NCI-H128 (cell line): ENCODE measurements around the gene MUC6.
"Not testable (repeated sequence)": the region's sequence is repeated elsewhere in the genome, so short reads cannot be mapped to it uniquely, and the experiment has no call there.

ENCODE experiments used
- DNase-seq: peaks from one replicate; lab custom pipeline; 2025; ENCODE audit not compliant: unreplicated experiment; lab: John Stamatoyannopoulos, UW

The MUC6 gene

GRCh38 chr11:1025410-1026162, 10.9 kb downstream of the MUC6 start:
- DNase-seq = no peak

GRCh38 chr11:1024597-1025409, 11.7 kb downstream of the MUC6 start:
- DNase-seq = no peak

GRCh38 chr11:1023811-1024596, 12.5 kb downstream of the MUC6 start:
- DNase-seq = no peak

- no peak for DNase-seq
Observed at GRCh38 chr11:1022908-1023810, 13.4 kb downstream of the MUC6 start.

- DNase-seq = no peak
Observed at GRCh38 chr11:1022411-1022810, 14.1 kb downstream of the MUC6 start.

- DNase-seq = no peak
Observed at GRCh38 chr11:1020211-1020905, 16.2 kb downstream of the MUC6 start.

- no peak for DNase-seq
Observed at GRCh38 chr11:1019321-1019910, 17.1 kb downstream of the MUC6 start.

GRCh38 chr11:1018091-1018490, 18.4 kb downstream of the MUC6 start:
- DNase-seq = no peak

GRCh38 chr11:1017269-1018005, 19.1 kb downstream of the MUC6 start:
- no peak for DNase-seq

GRCh38 chr11:1016610-1017126, 19.9 kb downstream of the MUC6 start:
- DNase-seq = not testable (repeated sequence)

GRCh38 chr11:1015826-1016545, 20.5 kb downstream of the MUC6 start:
- no peak for DNase-seq

- no peak for DNase-seq
Observed at GRCh38 chr11:1015064-1015463, 21.5 kb downstream of the MUC6 start.

- DNase-seq = no peak
Observed at GRCh38 chr11:1014276-1014675, 22.2 kb downstream of the MUC6 start.

- no peak for DNase-seq
Observed at GRCh38 chr11:1013631-1013935, 22.9 kb downstream of the MUC6 start.

- no peak for DNase-seq
Observed at GRCh38 chr11:1012740-1013630, 23.5 kb downstream of the MUC6 start.

- DNase-seq = no peak
Observed at GRCh38 chr11:1012291-1012690, 24.2 kb downstream of the MUC6 start.

GRCh38 chr11:1011320-1011698, 25.2 kb downstream of the MUC6 start:
- no peak for DNase-seq
